CD4-positive, alpha-beta T cell (primary cell): ENCODE results near the gene UNC13D. TPM values are rescaled to one million over a fixed set of nuclear protein-coding genes. Genes with fewer than 3 reads are reported as not detected.
A peak's percentile ranks its signal among the peaks of the same experiment; 100 is the strongest.

Source experiments
- ATAC-seq: fragments of 200-7000 bp; cut with Tn5 transposase; one replicate; pipeline ENCODE4 v1.10.0; 2022; ENCODE audit warnings: mild to moderate bottlenecking; ENCODE audit not compliant: poor library complexity
- CTCF ChIA-PET: fragments of 350-600 bp; sonication (Branson Sonifier 250); formaldehyde crosslinking; loops from one replicate; lab custom pipeline; 2021; ENCODE audit warnings: antibody characterized with exemption, inconsistent platforms; lab: Charles Lee
- POLR2A ChIA-PET: fragments of 350-600 bp; sonication (Branson Sonifier 250); formaldehyde crosslinking; loops from one replicate; lab custom pipeline; 2021; ENCODE audit warnings: antibody characterized with exemption, inconsistent platforms; lab: Charles Lee
- DNase-seq, 14 experiments: peaks; one replicate each; pipeline ENCODE4 v3.0.0-alpha.2; 2013 to 2020; ENCODE audit warnings: mixed read lengths in 2 of 14
- H3K27ac ChIP-seq, 2 donors: one replicate each; pipeline versions ENCODE4 v1.5.1 to v1.7.0; 2013; ENCODE audit warnings: low read length in 2 of 2, low read depth in 1 of 2, mild to moderate bottlenecking in 1 of 2
- H3K27me3 ChIP-seq, 2 experiments: 1 replicate in 1 of 2; 2 replicates in 1 of 2; pipeline versions ENCODE4 v1.6.1 to v1.7.0; 2013; ENCODE audit warnings: low read length in 2 of 2, control low read depth in 1 of 2, mild to moderate bottlenecking in 1 of 2, moderate library complexity in 1 of 2; ENCODE audit not compliant: insufficient read depth in 2 of 2, control insufficient read depth in 1 of 2
- H3K36me3 ChIP-seq: one replicate; pipeline ENCODE4 v1.6.1; 2013; ENCODE audit warnings: low read length, control low read depth; ENCODE audit not compliant: insufficient read depth
- H3K4me1 ChIP-seq: one replicate; pipeline ENCODE4 v1.6.1; 2013; ENCODE audit warnings: low read length, control low read depth; ENCODE audit not compliant: insufficient read depth
- H3K4me3 ChIP-seq: one replicate; pipeline ENCODE4 v1.5.1; 2013; ENCODE audit warnings: mild to moderate bottlenecking, low read length, moderate library complexity
- H3K9me3 ChIP-seq, 2 experiments: 1 replicate in 1 of 2; 2 replicates in 1 of 2; pipeline versions ENCODE4 v1.6.1 to v1.7.0; 2013; ENCODE audit warnings: low read length in 2 of 2, mild to moderate bottlenecking in 2 of 2, control low read depth in 1 of 2, moderate library complexity in 1 of 2; ENCODE audit not compliant: control insufficient read depth in 1 of 2, insufficient read depth in 1 of 2
- H3K27ac Mint-ChIP-seq: one replicate; pipeline ENCODE4 v1.8.0; 2020; ENCODE audit warnings: mixed read lengths
- H3K27me3 Mint-ChIP-seq: one replicate; pipeline ENCODE4 v1.8.0; 2021; ENCODE audit warnings: mixed read lengths
- H3K36me3 Mint-ChIP-seq: one replicate; pipeline ENCODE4 v1.8.0; 2021; ENCODE audit warnings: low read depth, mixed read lengths
- H3K4me1 Mint-ChIP-seq: one replicate; pipeline ENCODE4 v1.8.0; 2021; ENCODE audit warnings: low read depth, mixed read lengths
- H3K4me3 Mint-ChIP-seq: one replicate; pipeline ENCODE4 v1.8.0; 2020; ENCODE audit warnings: mild to moderate bottlenecking, mixed read lengths
- H3K9me3 Mint-ChIP-seq: one replicate; pipeline ENCODE4 v1.8.0; 2020; ENCODE audit warnings: mixed read lengths
- intact Hi-C, 2 experiments: fragments of 100-400 bp; cut with DNase I in 1 of 2; cut with micrococcal nuclease in 1 of 2; formaldehyde crosslinking; loops; one replicate each; pipeline versions ENCODE4 v1.15.1 to v1.9.0; 2023 to 2025; cut with DNase I, micrococcal nuclease
- total RNA-seq, 174 experiments: library from RNA in 2 of 174; stranded (reverse) in 2 of 174; gene quantifications; one replicate each; pipeline ENCODE4 v1.2.3 and lab custom pipeline; 2021 to 2026
- TF ChIP-seq, protein P1 (sequence below): fragments of 200-600 bp; IDR thresholded peaks from one replicate; pipeline ENCODE4 v1.8.0; 2022; ENCODE audit warnings: antibody characterized with exemption, mild to moderate bottlenecking

The UNC13D gene
- total RNA-seq, 2 experiments from 2014 or later, result 110 to 112 TPM

DNA sequence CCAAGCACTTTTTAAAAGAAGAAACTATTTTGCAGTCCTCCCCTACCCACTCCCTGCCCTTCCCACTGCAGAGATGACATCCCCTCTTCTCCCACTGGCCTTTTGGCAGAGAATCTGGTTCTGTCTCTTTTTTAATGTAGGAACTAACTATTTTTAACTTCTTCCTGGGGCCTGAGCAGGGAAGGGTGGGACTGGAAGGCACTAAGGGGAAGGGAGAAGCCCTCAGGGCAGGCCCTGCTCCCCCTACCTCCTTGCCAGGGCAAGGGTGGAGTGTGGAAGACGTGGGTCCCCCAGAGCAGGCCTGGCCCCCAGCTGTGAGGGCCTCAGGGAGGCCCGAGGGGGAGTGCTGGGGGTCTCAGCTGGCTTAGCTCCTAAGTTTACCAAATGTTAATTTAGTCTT, 19.5 kb downstream of the UNC13D start:
- Histone ChIP-seq H3K27ac (peak overlapping the region in 1 of 2 donors; percentile 41), H3K4me1 (peaks cover 45% of the 10 kb centered on the region), H3K36me3 (peaks cover 65% of the 10 kb centered on the region), H3K27me3 (no peaks in the 10 kb centered on the region), H3K4me3 (no peak overlapping the region), H3K9me3 (peaks cover 0 to 4% of the 10 kb centered on the region in 2 experiments)
- Mint-ChIP-seq H3K4me1 (peaks cover 27% of the 10 kb centered on the region), H3K27ac (no peak overlapping the region), H3K4me3 (no peak overlapping the region), H3K9me3 (no peaks in the 10 kb centered on the region), H3K36me3 (peaks cover 37% of the 10 kb centered on the region), H3K27me3 (no peaks in the 10 kb centered on the region)
- POLR2A ChIA-PET, result interaction anchor here (0.8 to 4.2 kb wide), 6 partner anchors 10 to 45 kb away, joined by 3 to 30 read pairs (median 6); partner anchors contain the start of genes UNK and WBP2
- TF ChIP-seq, protein P1, sequence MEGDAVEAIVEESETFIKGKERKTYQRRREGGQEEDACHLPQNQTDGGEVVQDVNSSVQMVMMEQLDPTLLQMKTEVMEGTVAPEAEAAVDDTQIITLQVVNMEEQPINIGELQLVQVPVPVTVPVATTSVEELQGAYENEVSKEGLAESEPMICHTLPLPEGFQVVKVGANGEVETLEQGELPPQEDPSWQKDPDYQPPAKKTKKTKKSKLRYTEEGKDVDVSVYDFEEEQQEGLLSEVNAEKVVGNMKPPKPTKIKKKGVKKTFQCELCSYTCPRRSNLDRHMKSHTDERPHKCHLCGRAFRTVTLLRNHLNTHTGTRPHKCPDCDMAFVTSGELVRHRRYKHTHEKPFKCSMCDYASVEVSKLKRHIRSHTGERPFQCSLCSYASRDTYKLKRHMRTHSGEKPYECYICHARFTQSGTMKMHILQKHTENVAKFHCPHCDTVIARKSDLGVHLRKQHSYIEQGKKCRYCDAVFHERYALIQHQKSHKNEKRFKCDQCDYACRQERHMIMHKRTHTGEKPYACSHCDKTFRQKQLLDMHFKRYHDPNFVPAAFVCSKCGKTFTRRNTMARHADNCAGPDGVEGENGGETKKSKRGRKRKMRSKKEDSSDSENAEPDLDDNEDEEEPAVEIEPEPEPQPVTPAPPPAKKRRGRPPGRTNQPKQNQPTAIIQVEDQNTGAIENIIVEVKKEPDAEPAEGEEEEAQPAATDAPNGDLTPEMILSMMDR, result no peak
- intact Hi-C loops, result loop anchor here in 1 of 2 experiments (5.0 kb wide), 2 partner anchors 37 to 57 kb away; partner anchors contain the start of gene GALK1
- no peak for ATAC-seq
- CTCF ChIA-PET, result interaction anchor here (1.4 kb wide), 1 partner anchor 75 kb away, joined by 3 read pairs; no protein-coding TSS in a partner anchor
- DNase-seq, result no peak

DNA sequence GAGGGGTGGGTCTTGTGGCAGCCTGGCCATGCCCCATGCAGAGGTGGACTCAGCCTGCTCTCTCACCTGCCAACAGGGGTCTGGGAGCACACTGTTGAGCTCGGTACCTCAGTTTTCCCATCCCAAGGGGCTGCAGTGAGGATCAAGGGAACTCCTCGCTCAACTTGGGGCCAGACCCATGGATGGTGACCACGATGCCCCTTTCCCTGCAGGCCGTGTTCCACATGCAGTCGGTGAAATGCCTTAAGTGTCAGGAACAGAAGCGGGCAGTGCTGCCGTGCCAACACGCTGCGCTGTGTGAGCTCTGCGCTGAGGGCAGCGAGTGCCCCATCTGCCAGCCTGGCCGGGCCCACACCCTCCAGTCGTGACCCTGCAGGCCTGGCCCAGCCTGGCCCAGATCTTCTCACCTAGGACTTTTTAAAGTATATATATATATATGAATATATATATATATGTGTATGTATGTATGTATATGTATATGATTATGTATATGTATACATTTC, 20.1 kb downstream of the UNC13D start:
- POLR2A ChIA-PET, result interaction anchor here (0.9 to 4.2 kb wide), 3 partner anchors 20 to 44 kb away, joined by 3 to 25 read pairs (median 14); partner anchors contain the start of gene UNK
- H3K4me1 ChIP-seq, result peaks cover 45% of the 10 kb centered on the region
- H3K9me3 ChIP-seq, result peaks cover 0 to 4% of the 10 kb centered on the region in 2 experiments
- TF ChIP-seq, protein P1, result no peak
- Mint-ChIP-seq H3K4me3 (no peak overlapping the region), H3K9me3 (no peaks in the 10 kb centered on the region), H3K27me3 (no peaks in the 10 kb centered on the region), H3K27ac (no peak overlapping the region), H3K36me3 (peaks cover 40% of the 10 kb centered on the region), H3K4me1 (peaks cover 27% of the 10 kb centered on the region)
- intact Hi-C loops, result no loop called here
- H3K36me3 ChIP-seq, result peaks cover 67% of the 10 kb centered on the region
- no peak overlapping the region for H3K4me3 ChIP-seq
- DNase-seq (no peak), ATAC-seq (no peak)
- no peak overlapping the region for H3K27ac ChIP-seq
- no peaks in the 10 kb centered on the region for H3K27me3 ChIP-seq
- CTCF ChIA-PET, result interaction anchor here (1.4 kb wide), 1 partner anchor 75 kb away, joined by 3 read pairs; no protein-coding TSS in a partner anchor

DNA sequence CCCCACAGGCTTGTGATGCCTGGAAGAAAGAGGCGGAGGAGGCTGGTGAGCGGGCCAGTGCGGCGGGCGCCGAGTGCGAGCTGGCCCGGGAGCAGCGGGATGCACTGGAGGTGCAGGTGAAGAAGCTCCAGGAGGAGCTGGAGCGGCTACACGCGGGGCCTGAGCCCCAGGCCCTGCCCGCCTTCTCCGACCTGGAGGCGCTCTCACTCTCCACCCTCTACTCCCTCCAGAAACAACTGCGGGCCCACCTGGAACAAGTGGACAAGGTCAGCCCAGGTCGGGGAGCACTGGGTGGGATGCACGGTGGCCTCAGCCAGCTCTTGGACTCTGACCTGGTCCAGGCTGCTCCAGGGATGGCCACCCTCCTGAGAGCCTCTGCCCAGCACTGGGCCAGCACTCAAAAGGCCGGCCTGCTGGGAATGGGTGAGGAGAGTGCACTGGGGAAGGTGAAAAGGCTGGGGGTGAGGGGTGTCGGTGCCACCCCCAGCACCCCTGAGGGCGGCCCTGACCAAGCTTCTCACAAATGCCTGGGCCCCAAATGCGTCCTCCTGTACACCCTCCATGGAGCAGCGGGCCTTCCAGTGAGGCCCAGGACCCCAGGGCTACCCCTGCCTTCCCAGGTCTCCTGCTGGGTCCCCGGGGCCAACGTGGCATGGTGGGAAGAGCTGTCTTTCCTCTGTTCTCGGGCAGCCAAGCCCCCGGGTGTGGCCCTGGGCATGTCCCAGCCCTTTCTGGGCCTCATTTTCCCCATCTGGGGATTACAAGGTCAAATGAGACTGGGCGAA, 20.8 kb downstream of the UNC13D start:
- H3K27ac ChIP-seq, result peak overlapping the region in 1 of 2 donors; percentile 41
- Mint-ChIP-seq H3K27me3 (no peaks in the 10 kb centered on the region), H3K4me3 (no peak overlapping the region), H3K4me1 (peaks cover 27% of the 10 kb centered on the region), H3K27ac (no peak overlapping the region), H3K9me3 (no peaks in the 10 kb centered on the region), H3K36me3 (peaks cover 47% of the 10 kb centered on the region)
- peaks cover 43% of the 10 kb centered on the region for H3K4me1 ChIP-seq
- DNase-seq, result peak in 1 of 14 experiments; percentile 16
- no peak overlapping the region for H3K4me3 ChIP-seq
- peaks cover 67% of the 10 kb centered on the region for H3K36me3 ChIP-seq
- CTCF ChIA-PET, result interaction anchor here (0.9 kb wide), 1 partner anchor 70 kb away, joined by 3 read pairs; no protein-coding TSS in a partner anchor
- no peaks in the 10 kb centered on the region for H3K9me3 ChIP-seq
- TF ChIP-seq, protein P1, result no peak
- intact Hi-C loops, result no loop called here
- ATAC-seq, result no peak
- H3K27me3 ChIP-seq, result no peaks in the 10 kb centered on the region
- POLR2A ChIA-PET, result interaction anchor here (0.6 to 4.2 kb wide), 7 partner anchors 16 to 43 kb away, joined by 3 to 25 read pairs (median 3); partner anchors contain the start of genes UNK and WBP2
